T1000 (cell line): ENCODE data around the gene C2orf15.
A peak's percentile ranks its signal among the peaks of the same experiment; 100 is the strongest.
"Not testable (repeated sequence)": the region's sequence is repeated elsewhere in the genome, so short reads cannot be mapped to it uniquely, and the experiment has no call there.

Experiments
- DNase-seq: peaks from one replicate; lab custom pipeline; 2025; ENCODE audit warnings: mixed read lengths; lab: John Stamatoyannopoulos, UW

Gene C2orf15

GRCh38 chr2:99166218-99166617 lies 24.7 kb downstream of the C2orf15 start:
- no peak for DNase-seq

- no peak for DNase-seq
Observed at GRCh38 chr2:99169534-99169933, 28.0 kb downstream of the C2orf15 start.

GRCh38 chr2:99171377-99172140 lies 30.1 kb downstream of the C2orf15 start:
- DNase-seq = no peak

DNA sequence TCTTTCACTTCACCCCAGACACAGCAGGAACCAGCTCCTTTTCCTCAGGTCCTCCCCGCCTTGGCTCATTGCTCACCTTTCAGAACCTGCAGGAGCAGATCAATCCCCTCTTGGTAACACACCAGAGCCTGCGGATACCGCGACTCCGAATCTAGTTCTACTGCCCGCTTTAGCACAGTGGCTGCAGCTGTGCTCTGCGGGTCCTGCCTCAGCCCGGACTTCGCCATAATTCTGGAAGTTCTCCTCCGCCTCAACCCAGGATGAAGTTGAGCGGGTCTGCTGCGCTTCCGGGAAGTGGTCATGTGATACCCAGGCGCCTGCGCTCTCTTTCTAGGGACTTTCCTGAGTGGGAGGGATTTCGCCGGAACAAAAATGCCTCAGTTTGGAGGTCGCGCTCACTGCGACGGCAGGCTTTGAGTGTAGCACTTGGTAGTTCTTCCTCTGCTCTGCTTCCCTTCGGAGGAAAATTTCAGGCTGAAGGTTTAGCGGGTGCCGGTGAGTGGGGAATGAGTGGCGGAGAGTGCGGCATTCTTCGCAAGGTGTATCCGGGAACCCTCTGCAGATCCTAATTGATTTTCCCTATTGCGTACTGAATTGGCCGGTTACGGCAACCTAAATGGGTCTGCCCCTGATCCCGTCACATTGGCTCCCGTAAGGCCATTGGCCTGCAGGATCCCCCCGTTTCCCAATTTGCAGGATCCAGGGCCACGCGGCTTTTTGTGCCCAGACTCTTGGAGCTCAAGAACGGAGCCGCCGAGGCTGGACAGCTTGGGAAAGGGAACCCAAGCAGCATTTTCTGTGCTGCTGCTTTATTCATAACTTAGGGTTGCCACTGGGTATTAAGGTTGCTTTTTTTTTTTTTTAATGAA lies 39.5 kb downstream of the C2orf15 start, which contains the start of the genes MITD1 and MRPL30:
Gene MITD1, minus strand, starts transcription at position 304 of the 869 bp plus-strand sequence. Its CDS starts 77 bp downstream, at position 227.
Gene MRPL30, plus strand, starts transcription at position 430 of the 869 bp plus-strand sequence. CDS start 5,020 bp downstream, outside the sequence.
- peak; percentile 87 for DNase-seq

DNA sequence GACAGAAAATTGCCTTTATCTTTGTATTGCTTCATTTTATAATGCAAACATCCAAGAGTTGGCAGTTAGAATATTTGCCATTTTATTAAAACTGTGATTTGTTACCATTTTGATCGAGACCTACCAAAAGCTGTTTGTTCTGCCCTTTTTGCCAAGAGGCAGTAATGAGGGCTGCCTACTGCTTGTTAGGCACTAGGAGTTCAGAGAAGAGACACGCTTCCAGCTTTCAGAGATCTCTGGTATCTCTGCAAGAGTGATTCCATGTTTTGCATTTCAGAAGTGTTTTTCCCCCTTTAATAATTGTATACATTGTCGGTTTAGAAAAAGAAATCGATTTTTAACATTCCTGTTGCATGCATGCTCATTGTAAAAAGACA lies 40.1 kb downstream of the C2orf15 start:
- DNase-seq = no peak

GRCh38 chr2:99183025-99183424 lies 41.5 kb downstream of the C2orf15 start:
- DNase-seq = no peak

DNA sequence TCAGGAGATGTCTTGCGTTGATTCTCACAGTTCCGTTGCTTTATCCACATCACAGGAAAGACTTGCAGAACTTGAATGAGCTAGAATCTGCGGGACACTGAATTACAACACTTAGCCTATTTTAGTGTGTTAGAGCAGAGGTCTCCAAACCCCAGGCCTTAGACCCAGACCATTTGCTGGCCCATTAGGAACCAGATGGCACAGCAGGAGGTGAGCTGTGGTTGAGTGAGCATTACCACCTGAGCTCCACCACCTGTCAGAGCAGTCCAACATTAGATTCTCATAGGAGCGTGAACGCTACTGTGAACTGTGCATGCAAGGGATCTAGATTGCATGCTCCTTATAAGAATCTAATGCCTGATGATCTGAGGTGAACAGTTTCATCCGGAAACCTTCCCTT lies 43.3 kb downstream of the C2orf15 start:
- DNase-seq = no peak

GRCh38 chr2:99187011-99187410 lies 45.5 kb downstream of the C2orf15 start:
- no peak for DNase-seq

DNA sequence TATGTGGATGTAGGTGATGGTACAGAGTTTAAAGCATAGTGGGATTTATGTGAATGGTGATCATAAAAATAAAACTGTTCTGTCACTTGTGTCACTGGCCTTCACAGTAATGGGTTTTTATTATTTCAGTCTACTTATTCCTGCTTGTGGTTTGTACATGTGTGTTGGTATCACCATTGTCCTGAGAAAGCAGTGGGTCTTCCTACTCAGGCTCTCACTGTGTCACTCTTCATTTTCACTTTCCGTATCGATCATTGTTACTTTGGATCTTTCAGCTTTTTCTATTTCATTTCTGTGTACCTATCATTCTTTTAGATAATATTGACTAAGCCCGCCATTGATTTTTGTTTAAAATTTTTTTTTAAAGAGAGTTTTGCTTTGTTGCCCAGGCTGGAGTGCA lies 46.9 kb downstream of the C2orf15 start:
- no peak for DNase-seq

DNA sequence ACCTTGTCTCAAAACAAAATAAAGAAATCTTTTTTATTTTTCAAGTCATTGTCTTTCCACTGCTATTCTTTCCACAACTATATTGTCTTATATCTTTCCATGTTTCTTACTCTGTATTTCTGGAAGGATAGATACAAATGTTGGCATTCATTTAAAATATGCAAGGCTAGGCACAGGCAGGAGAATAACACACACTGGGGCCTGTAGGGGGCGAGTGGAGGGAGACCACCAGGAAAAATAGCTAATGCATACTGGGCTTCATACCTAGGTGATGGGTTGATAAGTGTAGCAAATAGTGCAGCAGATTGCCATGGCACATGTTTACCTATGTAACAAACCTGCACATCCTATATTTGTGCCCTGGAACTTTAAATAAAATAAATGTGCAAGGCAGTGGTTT lies 49.0 kb downstream of the C2orf15 start:
- no peak for DNase-seq

- DNase-seq = not testable (repeated sequence)
Observed at GRCh38 chr2:99192364-99192763, 50.9 kb downstream of the C2orf15 start.

DNA sequence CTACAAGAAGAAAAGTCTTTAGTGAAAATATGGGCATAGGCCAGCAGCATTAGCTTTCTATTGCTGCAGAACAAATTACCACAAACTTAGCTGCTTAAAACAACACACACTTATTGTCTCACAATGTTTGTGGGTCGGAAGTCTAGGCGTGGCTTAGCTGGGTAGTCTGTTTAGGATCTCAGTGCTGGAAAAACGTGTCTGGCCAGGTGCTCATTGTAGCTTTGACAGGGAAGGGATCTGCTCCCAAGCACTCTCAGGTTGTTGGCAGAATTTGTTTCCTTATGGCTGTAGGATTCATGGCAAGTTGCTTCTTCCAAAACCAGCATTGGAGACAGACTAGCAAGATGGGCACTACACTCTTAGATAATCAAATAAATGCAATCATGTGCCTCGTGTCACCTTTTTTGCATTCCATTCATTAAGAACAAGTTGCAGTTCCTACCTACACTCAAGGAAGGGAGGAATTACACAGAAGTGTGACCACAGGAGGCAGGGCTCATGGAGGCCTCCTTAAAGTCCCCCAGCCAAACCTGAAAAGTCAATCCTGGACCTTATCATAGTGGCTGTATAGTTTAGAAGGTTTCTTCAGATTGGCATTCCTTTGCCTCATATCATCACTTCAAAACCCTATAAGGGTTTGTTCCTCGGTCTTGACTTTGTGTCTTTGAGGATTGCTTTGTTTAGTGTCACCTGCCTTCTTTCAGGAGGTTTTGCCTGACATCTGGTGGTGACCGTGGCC lies 56.8 kb downstream of the C2orf15 start:
- DNase-seq = no peak

- no peak for DNase-seq
Observed at GRCh38 chr2:99200076-99200800, 58.7 kb downstream of the C2orf15 start.
